HCT116 (cell line): ENCODE results near the gene MSTN. TPM values are rescaled to one million over a fixed set of nuclear protein-coding genes. Genes with fewer than 3 reads are reported as not detected.

Source experiments
- ATAC-seq: fragments of 200-7000 bp; cut with Tn5 transposase; 2 replicates; pipeline ENCODE4 v1.9.1; 2020; ENCODE audit warnings: mild to moderate bottlenecking, moderate library complexity
- BruUV-seq: library from RNA; stranded (reverse); fragments of 400-500 nt; replicated peaks from 2 replicates; lab custom pipeline; 2021; lab: Mats Ljungman, UMichigan
- CTCF ChIA-PET: fragments of 300-600 bp; sonication (Branson Sonifier 250); formaldehyde crosslinking; loops from one replicate; lab custom pipeline; 2021; ENCODE audit warnings: antibody characterized with exemption; lab: Charles Lee
- POLR2A ChIA-PET: fragments of 300-600, 350-600 bp; sonication (Branson Sonifier 250); formaldehyde crosslinking; loops from one replicate; lab custom pipeline; 2021; ENCODE audit warnings: antibody characterized with exemption; lab: Charles Lee
- RAD21 ChIA-PET, 2 experiments: fragments of 300-600 bp; sonication (Branson Sonifier 250); formaldehyde crosslinking; loops; one replicate each; lab custom pipeline; 2023; ENCODE audit warnings: low total read pairs in 2 of 2; ENCODE audit not compliant: uncharacterized antibody in 2 of 2, unreplicated experiment in 2 of 2, low non-redundant PET in 1 of 2; lab: Charles Lee
- DNase-seq: peaks from one replicate; pipeline ENCODE4 v3.0.0-alpha.2; 2010; ENCODE audit warnings: low read depth, low spot score
- H2AFZ ChIP-seq: fragments of 200-600 bp; shearing (Covaris generic), sonication (generic); 2 replicates; pipeline ENCODE4 v1.6.1; 2017; ENCODE audit warnings: low read depth, mixed run types, mixed read lengths, antibody characterized with exemption, low read length; ENCODE audit not compliant: poor library complexity, severe bottlenecking
- H3K27ac ChIP-seq: 2 replicates; pipeline ENCODE4 v1.5.1; 2012; ENCODE audit warnings: low read depth, low read length
- H3K27me3 ChIP-seq: fragments of 200-600 bp; sonication (generic); 2 replicates; pipeline ENCODE4 v1.6.1; 2016; ENCODE audit warnings: mixed run types, low read length, mixed read lengths; ENCODE audit not compliant: insufficient read depth
- H3K36me3 ChIP-seq, 2 experiments: fragments of 200-500 bp in 1 of 2; fragments of 200-600 bp in 1 of 2; sonication (Bioruptor generic) in 1 of 2; sonication (generic) in 1 of 2; 2 replicates each; pipeline versions ENCODE4 v1.5.1 to v1.6.1; 2014 to 2016; ENCODE audit warnings: low read length in 2 of 2, inconsistent platforms in 1 of 2, mixed read lengths in 1 of 2, mixed run types in 1 of 2; ENCODE audit not compliant: insufficient read depth in 2 of 2, control insufficient read depth in 1 of 2
- H3K4me1 ChIP-seq, 2 experiments: fragments of 200-600 bp in 1 of 2; sonication (generic) in 1 of 2; 2 replicates each; pipeline versions ENCODE4 v1.5.1 to v1.6.1; 2012 to 2017; ENCODE audit warnings: low read length in 2 of 2, inconsistent platforms in 1 of 2, mild to moderate bottlenecking in 1 of 2, mixed read lengths in 1 of 2, mixed run types in 1 of 2, moderate library complexity in 1 of 2; ENCODE audit not compliant: insufficient read depth in 2 of 2, control insufficient read depth in 1 of 2
- H3K4me2 ChIP-seq: fragments of 200-600 bp; sonication (generic); 2 replicates; pipeline ENCODE4 v1.6.1; 2017; ENCODE audit warnings: mixed run types, low read length, mixed read lengths
- H3K4me3 ChIP-seq, 2 experiments: fragments of 200-600 bp in 1 of 2; sonication (generic) in 1 of 2; replicated peaks in 1 of 2; 2 replicates each; pipeline ENCODE4 v1.5.1; 2011 to 2016; ENCODE audit warnings: low read length in 2 of 2, control low read depth in 1 of 2, low read depth in 1 of 2, mild to moderate bottlenecking in 1 of 2, mixed read lengths in 1 of 2, mixed run types in 1 of 2
- H3K79me2 ChIP-seq: fragments of 200-600 bp; sonication (generic); 2 replicates; pipeline ENCODE4 v1.6.1; 2017; ENCODE audit warnings: mild to moderate bottlenecking, mixed run types, low read length, moderate library complexity, mixed read lengths; ENCODE audit not compliant: insufficient read depth
- H3K9ac ChIP-seq: fragments of 200-600 bp; sonication (generic); 2 replicates; pipeline ENCODE4 v1.6.1; 2016; ENCODE audit warnings: low read length, mixed read lengths
- H3K9me2 ChIP-seq: fragments of 200-600 bp; sonication (generic), shearing (Covaris generic); 2 replicates; pipeline ENCODE4 v1.6.1; 2017; ENCODE audit warnings: mixed run types, mild to moderate bottlenecking, moderate library complexity; ENCODE audit not compliant: insufficient read depth
- H3K9me3 ChIP-seq, 2 experiments: fragments of 200-500 bp in 1 of 2; fragments of 200-600 bp in 1 of 2; sonication (Bioruptor generic) in 1 of 2; sonication (generic) in 1 of 2; 2 replicates each; pipeline ENCODE4 v1.6.1; 2014 to 2017; ENCODE audit warnings: low read length in 2 of 2, mixed read lengths in 2 of 2, inconsistent platforms in 1 of 2, low read depth in 1 of 2, mild to moderate bottlenecking in 1 of 2, mixed run types in 1 of 2, moderate library complexity in 1 of 2; ENCODE audit not compliant: control insufficient read depth in 1 of 2, insufficient read depth in 1 of 2
- H4K20me1 ChIP-seq: fragments of 200-600 bp; sonication (generic), shearing (Covaris generic); 2 replicates; pipeline ENCODE4 v1.6.1; 2017; ENCODE audit warnings: mixed run types, mild to moderate bottlenecking, moderate library complexity; ENCODE audit not compliant: insufficient read depth
- CTCF ChIP-seq, 3 experiments: fragments of 200-600 bp in 1 of 3; sonication (generic) in 1 of 3; IDR thresholded peaks in 2 of 3; conservative IDR thresholded peaks in 1 of 3; 2 replicates each; pipeline ENCODE4 v1.5.1; 2012 to 2017; ENCODE audit warnings: low read depth in 2 of 3, low read length in 2 of 3, antibody characterized with exemption in 1 of 3, borderline replicate concordance in 1 of 3, control low read depth in 1 of 3, mild to moderate bottlenecking in 1 of 3, mixed read lengths in 1 of 3, mixed run types in 1 of 3, moderate library complexity in 1 of 3; ENCODE audit not compliant: insufficient read depth in 1 of 3
- FOSL1 ChIP-seq: IDR thresholded peaks from 2 replicates; pipeline ENCODE4 v1.6.1; 2012; ENCODE audit warnings: low read depth
- RAD21 ChIP-seq: IDR thresholded peaks from 2 replicates; pipeline ENCODE4 v1.6.1; 2012; ENCODE audit warnings: low read depth, mild to moderate bottlenecking
- REST ChIP-seq: IDR thresholded peaks from 2 replicates; pipeline ENCODE4 v1.6.1; 2012; ENCODE audit warnings: low read depth
- intact Hi-C: fragments of 100-400 bp; cut with micrococcal nuclease; formaldehyde crosslinking; loops from 2 replicates; pipeline ENCODE4 v1.10.0; 2022
- total RNA-seq: library from RNA; stranded (reverse); gene quantifications from one replicate; pipeline ENCODE4 v1.2.1, GENCODE V29; 2021; ENCODE audit not compliant: unreplicated experiment

MSTN gene
- total RNA-seq, 1 experiment from 2014 or later = 0.12 TPM

- BruUV-seq = no TSS peak
- Histone ChIP-seq H3K27me3 (no peaks in the 10 kb centered on the region), H3K9me2 (no peaks in the 10 kb centered on the region), H3K4me2 (no peak overlapping the region), H3K9ac (no peak overlapping the region), H4K20me1 (no peaks in the 10 kb centered on the region), H3K36me3 (no peaks in the 10 kb centered on the region), H3K4me3 (no peak overlapping the region), H3K4me1 (no peaks in the 10 kb centered on the region), H3K9me3 (no peaks in the 10 kb centered on the region), H3K27ac (no peak overlapping the region), H2AFZ (peak overlapping the region; percentile 62), H3K79me2 (no peaks in the 10 kb centered on the region)
- intact Hi-C loops = no loop called here
- ChIA-PET POLR2A (no interaction called here), CTCF (interaction anchor here (1.4 kb wide), 1 partner anchor 15 kb away, joined by 3 read pairs; no protein-coding TSS in a partner anchor), RAD21 (no interaction called here)
- ATAC-seq (peak; percentile 96), DNase-seq (peak; percentile 60)
- TF ChIP-seq RAD21 (peak; percentile 51), CTCF (IDR thresholded peaks at IDR 0.05 in 2 of 3, conservative IDR thresholded peaks at IDR 0.05 in 1 of 3; ENCODE audit: borderline replicate concordance in 1 of 3, insufficient read depth in 1 of 3, low read depth in 2 of 3, low read length in 2 of 3) (peak; percentile 46 to 67 (median 52); a peak in 5 of 6 replicates), REST (0 out of 2 replicates have a peak, but pooled peaks have one; percentile 6), FOSL1 (no peak)
Measured at GRCh38 chr2:190023860-190024259, 38.7 kb downstream of the MSTN start.
